GM12872 (cell line): ENCODE data around the gene CFDP1.

ENCODE experiments used
- TF ChIP-seq, protein P1 (sequence below): IDR thresholded peaks from 3 replicates; pipeline ENCODE4 v1.5.1; 2011; ENCODE audit warnings: low read depth, mild to moderate bottlenecking, low read length, moderate library complexity; ENCODE audit not compliant: insufficient read depth

The CFDP1 gene

DNA sequence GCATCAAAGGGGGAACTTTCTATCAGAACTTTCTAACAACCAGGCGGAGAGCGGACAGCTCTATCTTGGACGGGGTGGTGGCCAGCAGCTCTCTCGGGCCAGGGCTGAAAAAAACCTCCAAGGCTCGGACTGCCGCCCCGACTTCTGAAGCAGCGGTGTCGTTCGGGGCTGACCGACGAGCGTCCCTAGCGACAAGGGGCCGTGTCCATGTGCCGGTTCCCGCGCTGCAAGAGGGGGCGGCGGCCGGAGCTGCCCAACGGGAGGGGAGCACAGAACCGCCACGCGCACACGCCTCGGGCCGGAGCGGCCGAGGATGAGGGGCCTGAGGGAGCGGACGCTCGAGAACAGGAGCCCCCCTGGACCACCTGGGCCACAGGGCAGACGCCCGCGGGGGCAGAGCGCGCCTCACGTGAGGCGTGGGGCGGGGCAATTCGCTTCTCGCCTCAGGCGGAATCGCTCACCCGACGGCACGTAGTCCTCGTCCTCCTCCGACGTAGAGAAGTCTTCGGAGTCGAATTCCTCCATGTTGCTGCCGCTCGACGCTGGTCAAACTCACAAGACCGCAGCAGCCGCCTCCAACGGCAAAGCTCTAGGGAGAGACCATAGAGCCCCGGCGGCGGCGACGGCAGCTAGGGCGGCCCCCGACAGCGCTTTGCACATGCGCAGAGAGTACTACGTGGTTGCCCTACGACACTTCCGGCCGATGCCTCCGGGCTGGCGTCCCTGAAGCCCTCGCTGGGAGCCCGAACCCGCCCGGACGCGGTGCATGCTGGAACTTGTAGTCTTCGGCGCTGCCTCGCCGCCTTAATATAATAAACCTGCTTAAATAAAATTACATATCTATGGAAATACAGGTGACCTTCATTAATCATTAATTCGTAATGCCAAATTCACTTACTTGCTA lies at the start of gene CFDP1:
CFDP1 (minus strand) TSS at position 676 of the 904 bp plus-strand sequence; CDS start at position 525, 151 bp downstream.
- TF ChIP-seq, protein P1, sequence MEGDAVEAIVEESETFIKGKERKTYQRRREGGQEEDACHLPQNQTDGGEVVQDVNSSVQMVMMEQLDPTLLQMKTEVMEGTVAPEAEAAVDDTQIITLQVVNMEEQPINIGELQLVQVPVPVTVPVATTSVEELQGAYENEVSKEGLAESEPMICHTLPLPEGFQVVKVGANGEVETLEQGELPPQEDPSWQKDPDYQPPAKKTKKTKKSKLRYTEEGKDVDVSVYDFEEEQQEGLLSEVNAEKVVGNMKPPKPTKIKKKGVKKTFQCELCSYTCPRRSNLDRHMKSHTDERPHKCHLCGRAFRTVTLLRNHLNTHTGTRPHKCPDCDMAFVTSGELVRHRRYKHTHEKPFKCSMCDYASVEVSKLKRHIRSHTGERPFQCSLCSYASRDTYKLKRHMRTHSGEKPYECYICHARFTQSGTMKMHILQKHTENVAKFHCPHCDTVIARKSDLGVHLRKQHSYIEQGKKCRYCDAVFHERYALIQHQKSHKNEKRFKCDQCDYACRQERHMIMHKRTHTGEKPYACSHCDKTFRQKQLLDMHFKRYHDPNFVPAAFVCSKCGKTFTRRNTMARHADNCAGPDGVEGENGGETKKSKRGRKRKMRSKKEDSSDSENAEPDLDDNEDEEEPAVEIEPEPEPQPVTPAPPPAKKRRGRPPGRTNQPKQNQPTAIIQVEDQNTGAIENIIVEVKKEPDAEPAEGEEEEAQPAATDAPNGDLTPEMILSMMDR, result no peak

DNA sequence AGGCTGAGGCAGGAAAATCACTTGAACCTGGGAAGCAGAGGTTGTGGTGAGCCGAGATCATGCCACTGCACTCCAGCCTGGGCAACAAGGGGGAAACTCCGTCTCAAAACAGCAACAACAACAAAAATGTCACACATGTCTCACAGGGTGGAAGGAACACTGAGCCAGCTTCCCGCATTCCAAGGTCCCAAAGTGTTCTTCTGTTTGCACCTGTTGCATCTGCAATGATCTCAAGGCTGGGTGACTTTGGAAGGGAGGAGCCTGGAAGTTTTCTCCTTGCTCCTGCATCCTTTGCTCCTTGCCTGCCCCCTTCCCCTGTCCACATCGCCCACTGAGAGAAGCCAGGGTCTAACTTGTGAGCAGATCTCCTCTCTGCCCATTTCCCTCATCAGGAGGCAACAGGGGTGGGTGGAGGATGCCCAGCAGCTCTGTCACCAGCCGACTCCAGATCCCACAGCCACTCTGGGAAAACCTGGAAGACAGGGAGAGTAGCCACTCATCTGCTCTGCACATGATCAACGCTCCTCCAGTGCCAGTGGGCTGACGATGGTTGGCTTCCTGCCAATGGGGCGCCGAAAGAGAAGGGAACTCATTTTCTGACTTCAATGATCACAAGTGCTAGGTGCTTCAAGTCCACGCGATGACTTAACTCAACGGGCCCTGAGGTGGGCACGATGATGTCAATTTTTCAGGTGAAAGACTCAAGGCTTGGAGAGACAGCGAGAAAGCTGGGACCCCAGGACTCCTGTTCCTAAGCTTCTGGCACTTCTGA lies 49.3 kb upstream of the CFDP1 start:
- TF ChIP-seq, protein P1, result no peak

DNA sequence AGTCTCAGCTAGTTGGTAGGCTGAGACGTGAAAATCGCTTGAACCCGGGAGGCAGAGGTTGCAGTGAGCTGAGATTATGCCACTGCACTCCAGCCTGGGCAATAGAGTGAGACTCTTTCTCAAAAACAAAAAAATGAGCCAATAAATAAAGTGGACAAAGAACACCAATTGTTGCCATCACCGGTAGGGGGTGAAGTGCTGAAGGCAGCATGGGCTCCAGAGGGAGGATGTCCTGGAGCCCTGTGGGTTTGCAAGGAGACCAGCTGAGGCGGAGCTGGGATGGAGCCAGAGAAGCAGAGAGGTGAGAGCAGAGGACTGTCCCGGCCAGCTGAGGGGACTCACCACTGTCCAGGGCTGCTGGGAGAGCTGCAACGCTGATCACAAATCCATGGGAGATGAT lies 48.2 kb upstream of the CFDP1 start:
- TF ChIP-seq, protein P1, result no peak

DNA sequence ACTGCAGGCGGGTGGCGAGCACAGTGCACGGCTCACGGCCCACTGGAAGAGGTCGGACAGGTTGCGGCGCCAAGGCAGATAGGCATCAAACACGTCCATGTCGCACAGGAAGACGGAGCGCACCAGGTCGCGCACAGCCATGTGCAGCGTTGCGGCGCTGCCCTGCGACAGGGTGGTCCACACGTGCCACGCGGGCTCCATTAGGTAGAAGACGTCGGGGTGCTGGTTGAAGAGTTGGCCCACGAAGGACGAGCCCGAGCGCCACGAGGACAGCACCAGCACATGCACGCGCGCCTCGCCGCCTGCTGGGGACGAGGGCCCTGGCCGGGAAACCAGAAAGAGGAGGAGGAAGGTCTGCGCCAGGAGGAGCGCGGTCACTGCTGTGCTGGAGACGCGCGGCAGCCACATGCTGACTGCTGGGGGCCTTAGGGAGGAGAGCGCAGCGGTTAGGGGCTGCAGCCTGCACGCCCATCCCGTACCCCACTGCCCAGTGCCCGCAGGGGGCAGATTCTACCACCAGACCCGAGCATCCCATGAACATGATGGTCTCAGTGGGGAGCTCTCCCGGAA lies 46.2 kb upstream of the CFDP1 start:
- TF ChIP-seq, protein P1, result no peak

DNA sequence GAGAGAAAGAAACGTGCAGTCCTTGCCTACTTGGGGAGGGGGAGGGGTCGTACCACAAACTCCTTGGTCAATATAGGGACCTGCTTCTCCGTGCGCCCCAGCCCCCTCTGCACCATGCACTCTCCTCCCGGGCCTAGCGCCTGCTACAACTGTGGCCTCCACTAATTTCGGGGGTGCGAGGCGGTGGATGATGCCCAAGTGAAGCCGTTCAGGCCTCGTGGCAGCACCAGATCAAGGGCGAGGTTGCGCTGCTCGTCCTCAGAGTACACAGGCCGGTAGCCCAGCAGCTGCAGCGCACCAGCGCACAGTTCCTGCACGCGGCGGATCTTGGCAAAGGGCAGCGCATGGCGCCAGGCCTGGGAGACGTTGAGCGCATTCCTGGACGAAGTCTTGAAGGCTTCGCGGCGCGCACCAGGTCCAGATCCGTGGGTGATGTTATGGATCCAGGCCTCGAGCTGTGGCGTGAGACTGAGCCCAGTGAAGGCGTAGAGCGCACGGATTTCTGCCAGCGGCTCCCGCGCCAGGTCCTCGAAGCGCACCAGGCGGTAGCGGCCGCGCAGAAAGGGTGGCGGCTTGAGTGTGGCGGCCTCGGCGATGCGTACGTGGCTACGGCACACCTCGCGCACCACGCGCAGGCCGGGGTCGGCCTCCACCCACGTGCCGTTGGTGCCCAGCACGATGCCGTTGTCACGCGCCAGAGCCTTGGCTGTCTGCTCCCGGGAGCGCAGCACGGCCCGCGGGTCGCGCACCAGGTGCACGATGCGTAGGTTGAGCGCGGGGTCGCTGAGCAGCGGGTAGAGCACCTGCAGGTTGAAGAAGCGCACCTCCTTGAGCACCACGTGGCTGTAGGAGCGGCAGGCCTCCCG lies 45.4 kb upstream of the CFDP1 start:
- TF ChIP-seq, protein P1, result no peak

DNA sequence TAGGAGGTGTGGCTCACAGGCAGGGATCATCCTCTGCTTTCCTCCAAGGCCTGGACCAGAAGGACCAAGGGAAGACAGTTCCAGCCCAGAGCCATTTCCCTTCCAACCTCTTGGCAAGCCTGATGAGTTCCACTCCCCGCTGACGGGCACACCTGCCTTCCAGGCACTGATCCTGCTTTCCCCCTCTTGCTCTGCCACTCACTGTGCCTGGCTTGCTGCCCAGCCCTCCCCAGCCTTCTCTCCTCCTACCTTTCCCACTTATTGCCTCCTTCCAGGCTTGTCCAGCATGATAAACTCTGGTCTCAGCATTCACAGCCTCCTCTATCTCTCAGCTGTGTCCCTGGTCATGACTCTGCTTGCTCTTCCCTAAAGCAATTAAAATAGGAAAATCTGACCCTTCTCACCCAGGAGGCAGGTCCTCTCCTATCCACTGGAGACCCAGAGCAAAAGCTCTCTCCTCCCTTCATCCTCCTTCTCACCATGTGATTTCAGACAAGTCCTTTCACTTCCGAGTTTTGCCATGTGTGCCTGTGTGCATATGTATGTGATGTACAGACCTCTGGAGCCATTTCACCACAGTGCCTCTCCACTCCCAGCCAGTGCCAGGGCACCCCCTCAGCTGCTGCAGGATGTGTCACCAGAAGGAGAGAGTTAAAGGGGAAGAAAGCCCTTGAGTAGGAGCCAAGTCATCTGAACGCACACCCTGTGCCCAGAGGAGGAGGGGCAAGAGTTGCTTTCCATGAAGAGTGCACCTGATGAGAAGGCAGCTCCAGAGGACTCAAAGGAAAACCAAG lies 44.6 kb upstream of the CFDP1 start:
- TF ChIP-seq, protein P1, result no peak
